ENCODE results near the gene PIK3CB.
"Not testable (repeated sequence)": the region's sequence is repeated elsewhere in the genome, so short reads cannot be mapped to it uniquely, and the experiment has no call there.

Gene PIK3CB

DNA sequence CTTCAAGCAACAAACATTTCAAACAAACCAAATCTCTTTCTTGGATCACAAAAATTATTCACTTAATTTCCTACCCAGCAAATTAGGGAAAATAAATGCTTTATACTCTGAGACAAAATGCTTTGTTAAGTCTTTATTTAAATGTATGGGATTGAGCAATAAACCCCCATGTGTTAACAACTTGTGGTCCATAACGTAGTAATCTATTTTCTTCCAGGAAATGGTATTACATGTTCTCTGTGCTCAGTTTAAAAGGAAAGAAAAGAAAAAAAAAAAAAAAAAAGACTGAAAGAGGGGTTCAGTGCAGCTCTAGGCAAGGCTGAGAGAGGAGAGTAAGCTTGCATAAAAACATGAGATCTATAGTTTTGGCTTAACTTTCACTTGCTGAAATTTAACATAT lies 102.3 kb downstream of the PIK3CB start:
- no peak for FAIRE-seq

DNA sequence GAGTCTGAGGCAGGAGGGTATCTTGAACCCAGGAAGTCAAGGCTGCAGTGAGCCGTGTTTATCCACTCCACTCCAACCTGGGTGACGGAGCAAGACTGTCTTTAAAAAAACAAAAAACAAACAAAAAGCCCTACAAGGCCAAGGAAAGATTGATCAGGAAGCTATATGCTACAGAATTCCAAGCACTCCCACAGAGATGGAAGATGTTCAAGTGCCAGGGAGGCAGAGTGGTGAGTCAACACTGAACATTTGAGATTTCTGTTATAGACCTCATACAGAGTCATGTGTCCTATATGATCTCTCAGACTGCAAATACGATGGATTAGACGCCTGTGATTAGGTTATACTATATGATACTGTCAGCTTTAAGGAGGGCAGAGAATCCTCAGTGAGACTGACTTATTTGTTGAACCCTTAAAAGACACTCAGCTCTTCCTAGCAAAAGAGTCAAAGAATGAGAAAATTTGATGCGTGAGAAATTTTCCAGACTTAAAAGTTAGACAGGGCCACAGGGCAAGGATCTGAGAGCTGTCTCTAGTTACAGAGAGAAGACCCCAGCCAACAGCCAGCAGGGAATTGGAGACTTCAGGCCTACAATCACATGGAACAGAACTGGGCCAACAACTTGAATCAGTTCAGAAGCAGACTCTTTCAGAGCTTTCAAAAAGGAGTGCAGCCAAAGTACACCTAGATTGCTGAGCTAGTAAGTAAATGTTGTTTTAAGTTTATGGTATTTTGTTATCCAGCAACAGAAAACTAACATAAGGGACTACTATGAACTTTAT lies 107.6 kb downstream of the PIK3CB start:
- no peak for FAIRE-seq

DNA sequence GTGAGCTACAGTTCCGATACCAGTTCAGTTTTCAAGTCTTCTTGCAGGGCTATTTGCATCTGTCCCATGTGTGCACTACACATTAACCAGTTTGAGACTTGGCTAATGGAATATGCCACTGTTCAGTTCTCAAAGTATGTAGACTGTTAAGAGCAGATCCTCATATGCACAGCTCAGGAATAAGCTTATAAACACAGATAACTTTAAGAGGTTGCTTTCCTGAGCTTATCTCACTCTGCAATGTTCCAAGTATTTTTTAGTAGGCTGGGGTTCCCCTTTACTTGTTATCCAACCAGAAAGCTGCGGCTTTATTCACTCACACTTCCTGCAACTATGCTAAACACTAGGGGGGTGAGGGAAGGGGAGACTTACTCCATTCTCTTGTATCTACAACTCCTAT lies 108.7 kb downstream of the PIK3CB start:
- not testable (repeated sequence) for FAIRE-seq

DNA sequence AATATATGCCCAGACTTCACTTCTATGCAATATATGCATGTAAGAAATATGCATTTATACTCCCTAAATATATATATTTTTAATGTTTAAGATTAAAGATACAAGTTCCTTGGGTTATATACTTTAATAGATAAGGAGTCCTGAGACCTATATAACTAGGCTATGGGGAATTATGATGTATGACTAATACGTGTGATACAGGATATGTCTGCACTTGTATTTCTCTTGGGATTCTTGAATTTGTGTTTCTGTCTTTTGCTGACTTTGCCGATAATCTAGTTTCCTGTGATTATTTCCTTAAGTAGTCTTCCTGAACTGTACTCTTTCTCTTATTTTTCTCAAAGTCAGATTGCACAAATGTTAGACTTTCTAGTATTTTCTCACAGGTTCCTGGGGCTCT lies 109.6 kb downstream of the PIK3CB start:
- FAIRE-seq = no peak

DNA sequence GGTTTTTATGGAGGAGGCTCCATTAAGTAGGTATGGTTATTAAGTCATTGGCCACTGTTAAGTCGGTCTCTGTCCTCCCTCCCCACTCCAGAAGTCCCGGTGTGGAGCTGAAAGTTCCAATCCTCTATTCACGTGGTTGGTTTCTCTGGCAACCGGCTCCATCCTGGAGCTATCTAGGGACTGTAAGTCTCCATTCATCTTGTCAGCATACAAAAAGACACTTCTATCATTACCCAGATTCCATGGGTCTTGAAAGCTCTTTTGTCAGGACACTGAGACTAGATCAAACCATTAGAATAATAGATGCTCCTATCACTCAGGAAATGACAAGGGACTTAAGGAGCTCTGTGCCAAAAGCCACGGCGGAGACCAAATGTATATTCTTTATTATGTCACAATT lies 110.3 kb downstream of the PIK3CB start:
- no peak for FAIRE-seq

DNA sequence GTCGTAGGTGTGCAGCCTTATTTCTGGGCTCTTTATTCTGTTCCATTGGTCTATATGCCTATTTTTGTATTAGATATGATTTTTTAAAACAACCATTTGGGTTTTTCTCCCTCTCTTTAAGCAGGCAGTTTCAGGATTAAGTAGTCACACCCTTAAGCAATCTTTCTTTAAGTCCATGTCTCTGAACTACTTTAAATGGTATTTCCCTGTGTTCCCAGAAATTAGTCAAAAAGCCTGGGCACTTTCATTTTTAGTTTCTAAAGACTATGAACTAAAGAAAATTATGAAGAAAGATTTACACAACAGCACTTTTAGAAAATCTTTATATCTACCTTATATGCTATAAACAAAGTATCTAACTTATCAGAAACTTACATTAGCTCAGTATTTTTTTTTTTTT lies 115.9 kb downstream of the PIK3CB start:
- no peak for FAIRE-seq

DNA sequence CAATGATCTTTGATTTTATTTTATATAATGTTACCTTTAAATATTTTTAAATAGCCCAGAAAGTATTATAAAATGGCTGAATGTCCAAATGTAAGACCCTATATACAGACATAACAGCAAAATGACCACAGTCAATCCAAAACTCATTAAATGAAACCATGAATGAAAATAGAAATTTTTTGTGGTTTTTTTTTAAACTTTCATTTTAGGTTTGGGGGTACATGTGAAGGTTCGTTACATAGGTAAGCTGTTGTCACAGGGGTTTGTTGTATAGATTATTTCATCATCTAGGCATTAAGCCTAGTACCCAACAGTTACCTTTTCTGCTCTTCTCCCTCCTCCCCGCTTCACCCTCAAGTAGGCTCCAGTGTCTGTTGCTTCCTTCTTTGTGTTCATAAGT lies 117.4 kb downstream of the PIK3CB start:
- FAIRE-seq = no peak

DNA sequence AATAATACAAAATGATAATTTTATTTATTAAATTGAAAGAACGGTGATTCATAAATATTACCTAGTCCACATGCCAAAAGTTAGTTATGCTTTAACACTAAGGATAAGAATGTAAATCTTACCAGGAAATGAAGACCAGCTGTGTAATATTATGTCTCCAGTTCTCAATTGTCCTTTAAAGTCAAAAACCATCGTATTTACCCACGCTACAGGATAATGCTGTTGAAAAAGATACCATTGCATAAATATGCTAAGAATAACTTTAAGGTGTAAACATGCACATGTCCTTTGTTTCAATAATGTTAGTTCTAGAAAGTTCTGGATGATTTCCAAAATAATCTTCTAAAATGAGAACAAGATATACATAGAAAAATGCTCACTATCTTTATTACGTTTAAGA lies 122.6 kb downstream of the PIK3CB start:
- FAIRE-seq = peak; percentile 69

DNA sequence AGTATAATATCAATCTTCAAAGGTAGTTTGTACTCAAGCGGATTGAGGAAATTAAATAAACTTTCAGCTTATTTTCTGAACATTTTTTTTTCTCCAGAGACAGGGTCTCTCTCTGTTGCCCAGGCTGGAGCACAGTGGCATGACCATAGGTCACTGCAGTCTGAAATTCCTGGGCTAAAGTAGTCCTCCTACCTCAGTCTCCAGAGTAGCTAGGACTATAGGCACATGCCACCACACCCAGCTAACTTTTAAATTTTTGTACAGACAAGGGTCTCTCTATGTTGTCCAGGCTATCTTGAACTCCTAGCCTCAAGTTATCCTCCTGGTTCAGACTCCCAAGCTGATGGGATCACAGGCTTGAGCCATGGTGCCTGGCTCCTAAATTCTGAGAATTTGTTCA lies 129.1 kb downstream of the PIK3CB start:
- no peak for FAIRE-seq

DNA sequence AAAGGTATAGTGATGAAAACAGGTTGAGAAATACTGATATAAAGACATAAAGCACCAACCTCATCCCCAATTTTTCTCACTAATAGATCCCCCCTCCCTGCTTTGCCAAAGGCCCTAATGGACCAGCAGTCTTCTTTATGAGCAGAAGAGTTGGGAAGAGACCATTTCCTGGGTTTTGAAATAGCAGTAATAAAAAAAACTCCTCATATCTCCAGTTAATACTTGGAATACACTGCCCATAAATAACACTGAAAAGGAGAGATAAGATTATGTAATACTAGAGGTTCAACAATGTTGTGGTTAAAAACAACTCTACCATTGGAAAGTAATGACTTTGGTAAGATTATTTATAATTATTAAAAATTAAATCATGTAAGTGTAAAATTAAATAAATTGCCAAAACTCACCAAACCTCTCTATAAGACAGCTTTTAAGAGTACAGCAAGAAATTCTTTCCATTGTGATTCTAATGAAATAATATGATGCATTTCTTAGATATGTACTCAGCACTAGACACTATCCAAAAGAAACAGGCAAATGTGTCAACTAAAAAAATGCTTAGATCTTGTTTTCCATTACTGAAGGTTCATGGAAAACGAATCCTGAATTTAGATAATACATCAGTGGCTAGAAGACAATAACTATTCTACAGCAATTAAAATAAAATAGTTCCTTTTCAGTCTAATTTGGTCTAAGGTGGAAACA lies 137.9 kb downstream of the PIK3CB start:
- FAIRE-seq = no peak

DNA sequence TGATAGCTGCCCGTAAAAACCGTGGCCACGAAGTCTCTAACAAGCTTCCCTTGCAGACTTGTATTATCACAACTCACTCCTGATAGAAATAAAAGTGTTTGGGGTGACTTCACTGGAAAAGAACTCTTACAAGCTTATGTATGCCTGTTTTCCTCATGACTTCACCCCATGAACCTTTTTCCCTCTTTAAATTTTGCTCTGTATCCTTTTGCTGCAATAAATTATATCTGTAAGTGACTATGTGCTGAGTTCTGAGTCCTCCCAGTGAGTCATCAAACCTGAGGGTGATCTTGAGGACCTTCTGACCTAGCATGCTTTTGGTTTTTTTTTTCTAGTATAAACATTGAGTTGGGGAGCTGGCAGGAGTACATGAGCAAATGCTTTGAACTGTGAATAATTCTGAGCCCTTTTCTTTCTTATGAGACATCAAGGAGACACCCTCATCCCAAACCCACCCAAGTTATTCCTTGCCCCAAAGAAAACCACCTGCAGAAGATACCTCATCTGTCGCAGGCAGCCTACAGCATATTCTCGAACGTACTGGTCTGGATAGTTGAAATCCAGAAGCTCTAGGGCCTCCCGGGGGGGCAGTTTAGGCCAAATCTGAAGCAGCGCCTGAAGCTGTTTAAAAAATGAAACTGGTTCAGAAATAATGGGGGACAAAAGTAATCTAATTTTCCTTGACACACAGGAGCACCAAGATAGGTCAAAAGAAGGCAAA lies 140.3 kb downstream of the PIK3CB start:
- no peak for FAIRE-seq

DNA sequence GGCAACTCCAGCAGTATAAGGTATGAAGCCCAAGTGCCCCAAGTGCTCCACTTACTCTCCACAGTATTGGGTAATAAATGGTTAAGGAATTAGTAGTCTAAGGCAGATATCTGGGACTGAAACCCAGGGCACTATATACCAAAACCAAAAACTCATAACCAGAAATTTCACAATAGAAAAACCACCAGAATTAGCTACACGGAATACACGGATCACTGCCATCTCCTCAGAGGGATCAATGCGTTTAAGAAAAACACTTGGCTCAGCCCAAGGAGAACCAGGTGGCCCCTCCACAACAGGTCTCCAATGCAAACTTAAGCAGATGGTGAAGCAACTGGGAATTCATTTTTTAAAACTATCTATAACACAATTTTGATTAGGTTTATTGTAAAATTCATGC lies 142.6 kb downstream of the PIK3CB start:
- no peak for FAIRE-seq

DNA sequence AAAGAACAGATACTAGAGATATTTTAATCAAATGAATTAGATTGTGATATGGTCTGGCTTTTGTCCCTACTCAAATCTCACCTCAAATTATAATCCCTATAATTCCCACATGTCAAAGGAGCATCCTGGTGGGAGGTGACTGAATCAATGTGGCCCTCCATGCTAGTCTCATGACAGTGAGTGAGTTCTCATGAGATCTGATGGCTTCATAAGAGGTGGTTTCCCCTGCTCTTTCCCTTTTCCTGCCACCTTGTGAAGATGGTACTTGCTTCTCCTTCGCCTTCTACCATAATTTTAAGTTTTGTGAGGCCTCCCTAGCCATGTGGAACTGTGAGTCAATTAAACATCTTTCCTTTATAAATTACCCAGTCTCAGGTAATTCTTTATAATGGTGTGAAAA lies 143.4 kb downstream of the PIK3CB start:
- no peak for FAIRE-seq

DNA sequence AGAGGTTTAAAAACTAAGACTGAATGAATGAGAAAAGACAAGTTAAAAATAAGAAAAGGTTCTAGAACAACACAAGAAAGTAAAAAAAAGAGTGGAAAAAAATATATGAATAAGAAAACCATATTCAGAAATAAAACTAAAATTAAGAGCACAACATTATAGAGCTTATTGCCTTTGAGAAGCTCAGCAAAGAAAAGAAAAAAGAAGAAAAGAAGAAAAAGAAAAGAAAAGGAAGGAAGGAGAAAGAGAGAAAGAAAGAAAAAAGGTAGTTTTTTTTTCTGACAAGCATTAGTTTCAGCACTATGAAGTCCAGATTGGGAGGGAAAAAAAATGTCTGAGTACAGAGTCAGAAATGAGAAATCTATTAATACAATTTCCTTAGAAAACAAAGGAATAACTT lies 144.7 kb downstream of the PIK3CB start:
- FAIRE-seq = no peak

DNA sequence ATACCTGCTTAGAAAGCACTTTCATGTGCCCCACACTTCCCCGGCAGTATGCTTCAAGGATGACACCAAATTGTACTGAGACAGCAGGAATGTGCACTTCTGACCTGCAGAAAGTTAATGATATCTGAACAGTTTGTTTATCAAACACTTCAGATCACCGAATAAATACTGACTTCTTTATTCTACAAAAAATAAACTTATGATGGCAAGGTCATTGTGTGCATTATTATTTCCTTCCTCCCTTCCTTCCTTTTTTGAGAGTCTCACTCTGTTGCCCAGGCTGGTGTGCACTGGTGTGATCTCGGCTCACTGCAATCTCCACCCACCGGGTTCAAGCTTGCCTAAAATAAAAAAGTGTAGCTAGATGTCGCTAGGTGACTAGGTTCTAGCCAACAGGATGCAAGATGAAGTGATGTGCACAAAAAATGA lies 145.8 kb downstream of the PIK3CB start:
- no peak for FAIRE-seq

DNA sequence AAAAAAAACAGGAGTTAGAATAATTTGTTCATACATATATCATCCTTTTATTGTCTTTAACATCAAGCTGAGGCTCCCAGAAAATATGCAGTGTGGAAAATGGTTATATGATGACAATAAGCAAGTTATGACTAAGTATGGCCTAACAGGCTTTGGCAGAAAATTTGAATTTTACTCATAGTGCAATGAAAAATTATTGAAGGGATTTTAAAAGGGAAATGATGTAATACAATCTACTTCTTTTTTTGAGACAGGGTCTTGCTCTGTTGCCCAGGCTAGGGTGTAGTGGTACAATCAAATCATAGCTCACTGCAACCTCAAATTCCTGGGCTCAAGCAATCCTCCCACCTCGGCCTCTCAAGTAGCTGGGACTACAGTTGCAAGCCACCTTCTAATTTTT lies 147.5 kb downstream of the PIK3CB start:
- FAIRE-seq = no peak

DNA sequence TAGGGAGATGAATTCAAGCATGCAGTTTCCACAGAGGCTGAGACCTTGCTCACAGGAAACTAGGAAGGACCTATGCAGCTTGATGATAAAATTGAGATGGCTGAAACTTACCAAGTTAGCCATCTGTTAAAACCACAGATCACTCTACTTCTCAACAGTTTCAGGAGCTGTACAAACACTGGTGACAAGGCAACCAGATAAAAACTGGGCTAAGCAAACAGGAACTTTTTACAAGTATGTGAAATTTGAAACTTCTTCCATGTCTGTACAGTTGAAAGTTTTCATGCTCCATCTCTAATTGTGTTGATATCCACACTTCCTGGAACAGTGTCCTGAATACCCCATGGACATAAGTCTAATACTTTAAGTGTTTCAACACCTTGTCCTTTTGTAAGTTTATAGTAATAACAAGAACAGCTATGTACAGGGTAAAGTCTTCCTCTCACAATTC lies 147.9 kb downstream of the PIK3CB start:
- no peak for FAIRE-seq

DNA sequence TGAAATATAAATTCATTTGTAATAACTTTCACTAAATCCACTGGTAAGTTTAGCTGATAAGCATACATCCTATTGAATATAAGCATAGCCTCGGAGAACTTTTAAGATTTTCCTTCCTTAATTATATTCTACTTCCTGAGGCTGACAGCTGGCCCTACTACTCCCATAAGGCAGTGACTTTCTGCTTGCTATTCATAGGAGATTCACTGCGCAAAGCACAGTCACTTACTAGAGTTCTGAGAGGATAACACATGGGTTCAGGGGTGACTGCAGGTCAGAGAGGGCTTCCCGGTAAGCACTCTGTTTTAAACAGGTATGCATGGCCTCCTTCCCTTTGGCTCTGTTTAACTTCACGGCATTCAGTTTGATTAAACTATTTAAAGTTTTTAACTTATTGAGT lies 150.3 kb downstream of the PIK3CB start:
- no peak for FAIRE-seq

DNA sequence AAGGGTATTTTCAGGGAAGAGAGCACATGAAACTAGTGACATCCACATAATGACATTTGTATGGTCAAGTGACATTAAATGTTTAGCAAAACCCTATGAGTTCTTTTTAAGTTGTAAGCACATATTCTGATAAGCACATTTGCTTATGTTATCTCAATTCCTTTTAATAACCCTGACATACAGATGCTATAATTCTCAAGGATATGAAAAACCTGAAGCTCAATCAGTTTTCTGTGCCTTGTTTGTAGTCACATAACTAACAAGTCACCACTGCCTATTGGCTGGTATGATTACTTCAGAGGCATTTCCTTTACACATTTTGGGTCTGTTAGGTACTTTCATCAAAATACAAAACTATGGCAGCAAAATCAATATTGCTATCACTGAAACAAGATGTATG lies 152.1 kb downstream of the PIK3CB start:
- no peak for FAIRE-seq

DNA sequence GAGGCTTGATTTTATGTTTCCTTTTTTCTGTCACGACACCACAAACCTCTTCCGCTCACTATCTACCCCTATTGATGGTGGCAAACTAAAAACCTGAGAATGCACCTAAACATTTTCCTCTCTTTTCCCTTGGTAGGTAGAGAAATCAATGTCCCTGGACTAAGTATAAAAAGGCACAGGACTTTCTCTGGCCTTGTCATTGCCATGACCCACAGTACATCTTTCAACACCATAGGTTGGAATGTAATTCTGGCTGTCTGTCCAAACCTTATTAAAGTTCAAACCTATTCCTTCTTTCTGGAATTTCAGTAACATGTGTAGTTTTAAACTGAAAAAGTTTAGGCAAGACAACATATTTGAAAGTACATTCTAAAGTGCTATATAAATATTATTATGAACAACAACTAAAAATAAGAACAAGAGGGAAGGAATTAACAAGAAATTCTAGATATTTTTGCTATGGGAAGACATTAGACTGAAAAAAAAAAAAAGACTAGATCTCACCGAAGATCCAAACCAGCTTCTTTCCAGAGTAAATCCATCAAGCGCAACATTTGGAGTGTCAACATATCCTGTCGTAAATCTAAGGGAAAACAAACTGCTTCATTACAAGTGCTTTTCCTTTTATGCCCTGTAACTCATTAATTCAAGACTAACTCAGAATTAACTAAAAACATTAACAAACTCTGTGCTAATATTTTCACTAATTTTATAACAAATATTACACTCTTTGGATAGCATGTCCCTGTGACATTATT lies 153.1 kb downstream of the PIK3CB start:
- FAIRE-seq = no peak

DNA sequence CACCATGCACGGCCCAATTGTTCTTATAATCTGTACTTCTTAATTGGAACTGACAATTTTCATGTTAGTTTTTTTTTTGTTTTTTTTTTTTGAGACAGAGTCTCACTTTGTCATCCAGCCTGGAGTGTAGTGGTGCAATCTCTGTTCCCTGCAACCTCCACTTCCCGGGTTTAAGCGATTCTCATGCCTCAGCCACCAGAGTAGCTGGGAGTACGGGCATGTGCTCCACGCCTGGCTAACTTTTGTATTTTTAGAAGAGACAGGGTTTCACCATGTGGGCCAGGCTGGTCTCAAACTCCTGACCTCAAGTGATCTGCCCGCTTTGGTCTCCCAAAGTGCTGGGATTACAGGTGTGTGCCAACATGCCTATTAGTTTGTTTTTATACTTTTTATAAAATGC lies 153.8 kb downstream of the PIK3CB start:
- FAIRE-seq = not testable (repeated sequence)

DNA sequence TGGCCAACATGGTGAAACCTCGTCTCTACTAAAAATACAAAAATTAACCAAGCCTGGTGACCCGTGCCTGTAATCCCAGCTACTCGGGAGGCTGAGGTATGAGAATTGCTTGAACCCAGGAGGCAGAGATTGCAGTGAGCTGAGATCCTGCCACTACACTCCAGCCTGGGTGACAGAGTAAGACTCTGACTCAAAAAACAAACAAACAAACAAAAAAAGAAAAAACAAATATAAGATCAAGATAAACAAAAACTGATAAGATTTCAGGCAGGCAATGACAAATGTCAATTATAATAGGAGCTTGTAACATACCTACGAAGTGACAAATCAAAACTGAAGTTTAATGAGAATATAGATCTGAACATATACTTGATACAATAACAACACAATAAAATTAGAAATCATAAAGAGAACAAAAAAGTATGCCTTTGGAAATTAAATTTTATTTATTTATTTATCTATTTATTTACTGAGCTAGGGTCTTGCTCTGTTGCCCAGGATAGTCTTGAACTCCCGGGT lies 155.8 kb downstream of the PIK3CB start:
- peak; percentile 46 for FAIRE-seq

DNA sequence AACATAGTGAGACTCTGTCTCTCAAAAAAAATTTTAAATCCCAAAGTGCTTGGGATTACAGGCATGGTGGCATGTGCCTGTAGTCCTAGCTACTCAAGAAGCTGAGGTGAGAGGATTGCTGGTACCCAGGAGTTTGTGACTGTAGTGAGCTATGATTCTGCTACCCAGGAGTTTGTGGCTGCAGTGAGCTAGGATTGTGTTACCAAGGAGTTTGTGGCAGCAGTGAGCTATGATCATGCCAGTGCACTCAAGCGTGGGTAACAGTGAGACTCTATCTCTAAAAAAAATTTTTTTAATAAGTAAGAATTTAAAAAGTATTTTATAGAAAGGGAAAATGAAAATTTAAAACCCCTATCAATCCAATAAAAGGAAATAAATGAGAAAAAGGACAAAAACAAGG lies 156.6 kb downstream of the PIK3CB start:
- FAIRE-seq = no peak

Data from TTC549 (cell line).